ENCODE data around the gene PARVA. TPM values are rescaled to one million over a fixed set of nuclear protein-coding genes. Genes with fewer than 3 reads are reported as not detected.

The PARVA gene
- total RNA-seq, 1 experiment from 2014 or later, result 10.4 TPM

- Mint-ChIP-seq H3K27ac (no peak overlapping the region), H3K36me3 (no peaks in the 10 kb centered on the region), H3K27me3 (ENCODE audit: low read depth) (no peaks in the 10 kb centered on the region), H3K9me3 (no peaks in the 10 kb centered on the region), H3K4me3 (no peak overlapping the region), H3K4me1 (peaks cover 12% of the 10 kb centered on the region)
- no peak for ATAC-seq
- TF ChIP-seq HMGXB4 (CRISPR knock-in tag; IDR thresholded peaks at IDR 0.05), result no peak
- no peak for TF ChIP-seq ATF1 (CRISPR knock-in tag; IDR thresholded peaks at IDR 0.05)
- no peak for TF ChIP-seq FOXK1 (CRISPR knock-in tag; IDR thresholded peaks at IDR 0.05)
- TF ChIP-seq ATF6 (CRISPR knock-in tag; IDR thresholded peaks at IDR 0.05), result no peak
- no peak for TF ChIP-seq KAT7 (CRISPR knock-in tag; IDR thresholded peaks at IDR 0.05; ENCODE audit: borderline replicate concordance)
- no peak for TF ChIP-seq IRF1 (CRISPR knock-in tag; IDR thresholded peaks at IDR 0.05)
- TF ChIP-seq JUN (CRISPR knock-in tag; IDR thresholded peaks at IDR 0.05), result no peak
- TF ChIP-seq FOXP1 (CRISPR knock-in tag; IDR thresholded peaks at IDR 0.05; ENCODE audit: borderline replicate concordance), result no peak
- TF ChIP-seq ZNF512 (CRISPR knock-in tag; IDR thresholded peaks at IDR 0.05; ENCODE audit: borderline replicate concordance), result no peak
- TF ChIP-seq CDX4 (CRISPR knock-in tag; IDR thresholded peaks at IDR 0.05; ENCODE audit: borderline replicate concordance), result no peak
- no peak for TF ChIP-seq ZNF317 (CRISPR knock-in tag; IDR thresholded peaks at IDR 0.05; ENCODE audit: borderline replicate concordance, low read depth)
- TF ChIP-seq PRRX2 (CRISPR knock-in tag; IDR thresholded peaks at IDR 0.05), result no peak
- TF ChIP-seq GRHL2 (CRISPR knock-in tag; IDR thresholded peaks at IDR 0.05; ENCODE audit: insufficient replicate concordance, severe bottlenecking), result no peak
- no peak for TF ChIP-seq ZNF396 (CRISPR knock-in tag; IDR thresholded peaks at IDR 0.05; ENCODE audit: borderline replicate concordance)
- TF ChIP-seq SP1 (CRISPR knock-in tag; conservative IDR thresholded peaks at IDR 0.05), result no peak
- TF ChIP-seq ATF3 (CRISPR knock-in tag; conservative IDR thresholded peaks at IDR 0.05), result no peak
- no peak for TF ChIP-seq PREB (CRISPR knock-in tag; IDR thresholded peaks at IDR 0.05; ENCODE audit: borderline replicate concordance)
- TF ChIP-seq PRDM15 (CRISPR knock-in tag; IDR thresholded peaks at IDR 0.05), result no peak
- CTCF ChIA-PET, result no interaction called here
- POLR2A ChIA-PET, result no interaction called here
- DNase-seq (ENCODE audit: low spot score), result no peak
Measured at GRCh38 chr11:12382451-12382850, 5.1 kb downstream of the PARVA start.

Data from WTC11 (cell line).